Smooth muscle cell (in vitro differentiated cells): ENCODE measurements around the gene PANX2. TPM values are rescaled to one million over a fixed set of nuclear protein-coding genes. Genes with fewer than 3 reads are reported as not detected.

ENCODE experiments used
- DNase-seq: peaks from one replicate; lab custom pipeline; 2025; ENCODE audit not compliant: unreplicated experiment; lab: John Stamatoyannopoulos, UW
- H2AFZ ChIP-seq: fragments of 200-600 bp; sonication (generic); 2 replicates; pipeline ENCODE4 v1.6.0; 2016; ENCODE audit warnings: antibody characterized with exemption, low read depth, mild to moderate bottlenecking
- H3F3A ChIP-seq: fragments of 200-600 bp; sonication (generic); 2 replicates; pipeline ENCODE4 v1.6.0; 2017; ENCODE audit warnings: antibody characterized with exemption, low read depth
- H3K27ac ChIP-seq: fragments of 200-600 bp; sonication (generic); 2 replicates; pipeline ENCODE4 v1.5.1; 2016; ENCODE audit warnings: low read depth, mild to moderate bottlenecking
- H3K27me3 ChIP-seq: fragments of 200-600 bp; sonication (generic); 2 replicates; pipeline ENCODE4 v1.6.1; 2016; ENCODE audit warnings: low read depth, mild to moderate bottlenecking
- H3K36me3 ChIP-seq: fragments of 200-600 bp; sonication (generic); 2 replicates; pipeline ENCODE4 v1.5.1; 2016; ENCODE audit warnings: low read depth
- H3K4me1 ChIP-seq: fragments of 200-600 bp; sonication (generic); 2 replicates; pipeline ENCODE4 v1.5.1; 2016; ENCODE audit warnings: low read depth
- H3K4me2 ChIP-seq: fragments of 200-600 bp; sonication (generic); 2 replicates; pipeline ENCODE4 v1.6.0; 2016; ENCODE audit warnings: mild to moderate bottlenecking
- H3K4me3 ChIP-seq: fragments of 200-600 bp; sonication (generic); 2 replicates; pipeline ENCODE4 v1.5.1; 2016; ENCODE audit warnings: mild to moderate bottlenecking
- H3K79me2 ChIP-seq: fragments of 200-600 bp; sonication (generic); 2 replicates; pipeline ENCODE4 v1.6.0; 2016; ENCODE audit warnings: low read depth, mild to moderate bottlenecking
- H3K9ac ChIP-seq: fragments of 200-600 bp; sonication (generic); 2 replicates; pipeline ENCODE4 v1.6.0; 2016; ENCODE audit warnings: low read depth
- H3K9me3 ChIP-seq: fragments of 200-600 bp; sonication (generic); replicated peaks from 2 replicates; pipeline ENCODE4 v1.5.1; 2016; ENCODE audit warnings: low read depth
- H4K20me1 ChIP-seq: fragments of 200-600 bp; sonication (generic); 2 replicates; pipeline ENCODE4 v1.6.0; 2016; ENCODE audit warnings: low read depth
- CTCF ChIP-seq: fragments of 200-600 bp; sonication (generic); IDR thresholded peaks from 2 replicates; pipeline ENCODE4 v1.5.1; 2017; ENCODE audit warnings: borderline replicate concordance, mild to moderate bottlenecking, antibody characterized with exemption; ENCODE audit not compliant: insufficient read depth, poor library complexity, severe bottlenecking
- WGBS: methylation state at CpG from one replicate; pipeline ENCODE4 v1.1.7; 2016; ENCODE audit warnings: low lambda C conversion rate; 5-methylcytosine and 5-hydroxymethylcytosine counted together
- polyA plus RNA-seq: library from polyadenylated mRNA; unstranded; fragments of >200 nt; fragmentation: Nextera tagmentation; extraction: Ambion mirVana; gene quantifications from 2 replicates; pipeline ENCODE4 v1.2.1, GENCODE V29; 2016
- total RNA-seq: library from RNA; depleted of rRNA; stranded (reverse); fragments of >200 nt; gene quantifications from 2 replicates; pipeline ENCODE4 v1.2.3, GENCODE V29; 2014

PANX2 gene
- total and polyA plus RNA-seq, 2 experiments from 2014 or later = 2.9 to 5.1 TPM

GRCh38 chr22:50196256-50196655 is 25.7 kb downstream of the PANX2 start:
- Histone ChIP-seq H3K4me1 (peaks cover 10% of the 10 kb centered on the region), H3K9me3 (no peaks in the 10 kb centered on the region), H2AFZ (no peak overlapping the region), H3K79me2 (peaks cover 20% of the 10 kb centered on the region), H4K20me1 (peaks cover 40% of the 10 kb centered on the region), H3K36me3 (no peaks in the 10 kb centered on the region), H3F3A (no peaks in the 10 kb centered on the region), H3K4me2 (no peak overlapping the region), H3K4me3 (no peak overlapping the region), H3K27ac (no peak overlapping the region), H3K27me3 (no peaks in the 10 kb centered on the region), H3K9ac (no peak overlapping the region)
- no peak for TF ChIP-seq CTCF
- 93% methylated on average over 18 of the region's 18 CpGs for WGBS
- DNase-seq = no peak

GRCh38 chr22:50197000-50197800 is 26.7 kb downstream of the PANX2 start:
- H3K9ac ChIP-seq = no peak overlapping the region
- no peaks in the 10 kb centered on the region for H3F3A ChIP-seq
- H4K20me1 ChIP-seq = peaks cover 40% of the 10 kb centered on the region
- TF ChIP-seq CTCF = no peak
- no peak overlapping the region for H2AFZ ChIP-seq
- peaks cover 16% of the 10 kb centered on the region for H3K4me1 ChIP-seq
- no peak for DNase-seq
- 94% methylated on average over 16 of the region's 23 CpGs for WGBS
- H3K27me3 ChIP-seq = no peaks in the 10 kb centered on the region
- H3K4me3 ChIP-seq = no peak overlapping the region
- H3K9me3 ChIP-seq = no peaks in the 10 kb centered on the region
- H3K4me2 ChIP-seq = no peak overlapping the region
- peaks cover 22% of the 10 kb centered on the region for H3K79me2 ChIP-seq
- no peak overlapping the region for H3K27ac ChIP-seq
- no peaks in the 10 kb centered on the region for H3K36me3 ChIP-seq

- no peak overlapping the region for H2AFZ ChIP-seq
- H3K27ac ChIP-seq = no peak overlapping the region
- H3K4me3 ChIP-seq = no peak overlapping the region
- no peaks in the 10 kb centered on the region for H3K9me3 ChIP-seq
- H3K36me3 ChIP-seq = no peaks in the 10 kb centered on the region
- no peak overlapping the region for H3K4me2 ChIP-seq
- H3K79me2 ChIP-seq = peaks cover 23% of the 10 kb centered on the region
- peaks cover 18% of the 10 kb centered on the region for H3K4me1 ChIP-seq
- no peaks in the 10 kb centered on the region for H3K27me3 ChIP-seq
- DNase-seq = no peak
- no peaks in the 10 kb centered on the region for H3F3A ChIP-seq
- 97% methylated on average over 33 of the region's 61 CpGs for WGBS
- peaks cover 40% of the 10 kb centered on the region for H4K20me1 ChIP-seq
- H3K9ac ChIP-seq = no peak overlapping the region
- no peak for TF ChIP-seq CTCF
These were observed 27.5 kb downstream of the PANX2 start for GRCh38 chr22:50197856-50198623.
